Tibial nerve (tissue), 4 donors: ENCODE data around the gene KIF18A. TPM values are rescaled to one million over a fixed set of nuclear protein-coding genes. Genes with fewer than 3 reads are reported as not detected.

Experiments used
- DNase-seq, 2 donors: peaks; one replicate each; pipeline ENCODE4 v3.0.0-alpha.2; 2019; ENCODE audit warnings: low spot score in 2 of 2
- H3K27ac ChIP-seq, 4 donors: fragments of 200-600 bp; sonication (generic) in 3 of 4; one replicate each; pipeline ENCODE4 v1.5.1; 2017 to 2019; ENCODE audit warnings: mild to moderate bottlenecking in 1 of 4
- H3K27me3 ChIP-seq, 2 donors: fragments of 200-600 bp; sonication (generic) in 1 of 2; one replicate each; pipeline versions ENCODE4 v1.5.1 to v1.6.0; 2017 to 2019
- H3K36me3 ChIP-seq, 3 donors: fragments of 200-600 bp; sonication (generic); one replicate each; pipeline ENCODE4 v1.5.1; 2018 to 2019
- H3K4me1 ChIP-seq, 4 donors: fragments of 200-600 bp; sonication (generic) in 3 of 4; one replicate each; pipeline ENCODE4 v1.5.1; 2017 to 2019
- H3K4me3 ChIP-seq, 4 donors: fragments of 200-600 bp; sonication (generic) in 3 of 4; one replicate each; pipeline ENCODE4 v1.5.1; 2017 to 2019; ENCODE audit warnings: mild to moderate bottlenecking in 1 of 4, moderate library complexity in 1 of 4
- H3K9me3 ChIP-seq, 4 donors: fragments of 200-600 bp; sonication (generic) in 3 of 4; one replicate each; pipeline ENCODE4 v1.5.1; 2017 to 2019
- CTCF ChIP-seq, 5 experiments: fragments of 200-600 bp in 3 of 5; fragments of 450-650 bp in 2 of 5; sonication (generic) in 3 of 5; IDR thresholded peaks; one replicate each; pipeline ENCODE4 v1.5.1; 2016 to 2019; ENCODE audit warnings: antibody characterized with exemption in 5 of 5, mild to moderate bottlenecking in 3 of 5, moderate library complexity in 2 of 5
- EP300 ChIP-seq, 2 donors: sonication (generic); formaldehyde crosslinking; IDR thresholded peaks; one replicate each; pipeline ENCODE4 v1.6.1; 2017; ENCODE audit warnings: antibody characterized with exemption in 2 of 2, mild to moderate bottlenecking in 1 of 2
- POLR2A ChIP-seq, 2 donors: fragments of 450-650 bp; IDR thresholded peaks; one replicate each; pipeline ENCODE4 v1.6.1; 2017; ENCODE audit warnings: antibody characterized with exemption in 2 of 2, mild to moderate bottlenecking in 2 of 2, moderate library complexity in 2 of 2
- WGBS, 2 donors: methylation state at CpG; one replicate each; pipeline ENCODE4 v1.1.5; 2018; 5-methylcytosine and 5-hydroxymethylcytosine counted together
- total RNA-seq, 4 donors: library from RNA; depleted of rRNA; stranded (reverse); fragments of >200 nt; gene quantifications; one replicate each; pipeline ENCODE4 v1.1.0, GENCODE V29; 2016

The KIF18A gene
- total RNA-seq, 4 donors from 2014 or later, result 0.22 to 0.63 (median 0.60) TPM; not detected in 1

DNA sequence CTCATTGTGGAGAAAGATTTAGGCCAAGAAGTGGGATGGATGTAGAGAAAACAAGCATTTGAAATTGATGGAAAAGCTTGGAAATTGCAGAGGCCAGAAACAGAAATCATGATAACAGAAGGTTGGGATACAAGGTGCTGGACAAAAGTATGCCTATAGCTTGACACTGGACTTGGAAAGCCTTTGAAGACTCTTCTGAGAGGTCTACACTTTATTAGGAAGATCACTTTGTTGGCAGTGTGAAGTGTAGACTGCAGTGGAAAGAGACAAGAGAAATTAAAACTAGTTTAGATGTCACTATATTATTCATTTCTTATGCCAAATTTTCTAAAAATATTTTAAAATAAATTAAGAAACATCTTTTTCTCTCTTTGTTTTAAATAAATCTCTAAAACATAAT, 59.1 kb downstream of the KIF18A start:
- no peak for TF ChIP-seq CTCF (IDR thresholded peaks at IDR 0.05)
- TF ChIP-seq POLR2A (IDR thresholded peaks at IDR 0.05), result no peak
- TF ChIP-seq EP300 (IDR thresholded peaks at IDR 0.05), result no peak
- H3K27ac ChIP-seq, result no peak overlapping the region
- no peaks in the 10 kb centered on the region for H3K36me3 ChIP-seq
- no peak overlapping the region for H3K4me3 ChIP-seq
- no peak for DNase-seq
- no peaks in the 10 kb centered on the region for H3K4me1 ChIP-seq
- H3K27me3 ChIP-seq, result no peaks in the 10 kb centered on the region
- H3K9me3 ChIP-seq, result no peaks in the 10 kb centered on the region

GRCh38 chr11:28043930-28044709, 63.8 kb downstream of the KIF18A start:
- TF ChIP-seq CTCF (IDR thresholded peaks at IDR 0.05) (no peak), EP300 (IDR thresholded peaks at IDR 0.05) (no peak), POLR2A (IDR thresholded peaks at IDR 0.05) (no peak)
- Histone ChIP-seq H3K4me3 (no peak overlapping the region), H3K36me3 (no peaks in the 10 kb centered on the region), H3K4me1 (no peaks in the 10 kb centered on the region), H3K27me3 (no peaks in the 10 kb centered on the region), H3K9me3 (no peaks in the 10 kb centered on the region), H3K27ac (no peak overlapping the region)
- no peak for DNase-seq
- 48% methylated on average over 3 of the region's 3 CpGs for WGBS, 2 donors

DNA sequence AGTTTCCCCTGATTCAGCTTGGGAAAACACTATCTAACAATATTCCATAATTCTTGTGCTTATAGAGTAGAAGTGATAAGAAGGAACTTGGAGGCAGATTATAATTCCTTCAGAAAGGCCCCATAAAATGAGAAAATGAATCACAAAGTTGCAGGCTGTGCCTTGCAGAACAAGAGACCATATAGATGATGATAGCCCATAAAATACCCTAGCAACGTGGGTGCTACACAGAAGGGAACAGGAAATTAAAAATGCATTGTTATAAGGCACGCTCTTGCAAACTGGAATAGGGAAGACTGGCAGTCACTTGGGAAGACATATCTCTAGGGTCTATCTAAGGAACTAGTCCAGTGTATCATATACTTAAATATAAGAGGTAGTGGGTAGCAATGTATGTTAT, 67.6 kb downstream of the KIF18A start:
- TF ChIP-seq EP300 (IDR thresholded peaks at IDR 0.05) (no peak), CTCF (IDR thresholded peaks at IDR 0.05) (no peak), POLR2A (IDR thresholded peaks at IDR 0.05) (no peak)
- Histone ChIP-seq H3K4me1 (no peaks in the 10 kb centered on the region), H3K4me3 (no peak overlapping the region), H3K9me3 (no peaks in the 10 kb centered on the region), H3K36me3 (no peaks in the 10 kb centered on the region), H3K27me3 (no peaks in the 10 kb centered on the region), H3K27ac (no peak overlapping the region)
- 76 to 81% methylated on average over 2 of the region's 2 CpGs for WGBS, 2 donors
- no peak for DNase-seq

DNA sequence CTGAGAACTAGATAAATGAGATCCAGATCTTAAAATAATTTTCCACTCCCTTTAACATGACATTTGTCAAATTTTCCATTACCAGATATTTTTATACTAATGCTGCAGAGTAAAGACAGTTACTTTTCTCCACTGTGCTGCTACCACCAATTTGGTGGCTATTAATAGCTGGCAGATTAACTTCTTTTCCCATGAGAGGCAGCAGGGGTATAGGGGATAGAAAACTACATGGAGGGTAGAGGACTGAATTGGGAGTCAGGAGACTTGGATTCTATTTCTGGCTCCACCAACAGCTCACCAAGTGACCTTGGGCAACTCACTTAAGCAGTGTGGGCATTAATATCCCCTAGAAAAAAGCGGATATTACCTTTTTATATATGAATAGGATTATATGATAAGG, 69.2 kb downstream of the KIF18A start:
- no peaks in the 10 kb centered on the region for H3K36me3 ChIP-seq
- H3K4me3 ChIP-seq, result no peak overlapping the region
- H3K9me3 ChIP-seq, result no peaks in the 10 kb centered on the region
- WGBS, 2 donors, result 83 to 86% methylated on average over 1 of the region's 1 CpG
- H3K27me3 ChIP-seq, result no peaks in the 10 kb centered on the region
- H3K27ac ChIP-seq, result no peak overlapping the region
- DNase-seq, result no peak
- no peaks in the 10 kb centered on the region for H3K4me1 ChIP-seq
- TF ChIP-seq POLR2A (IDR thresholded peaks at IDR 0.05) (no peak), CTCF (IDR thresholded peaks at IDR 0.05) (no peak), EP300 (IDR thresholded peaks at IDR 0.05) (no peak)

- Histone ChIP-seq H3K9me3 (no peaks in the 10 kb centered on the region), H3K27ac (no peak overlapping the region), H3K4me1 (no peaks in the 10 kb centered on the region), H3K36me3 (no peaks in the 10 kb centered on the region), H3K27me3 (no peaks in the 10 kb centered on the region), H3K4me3 (no peak overlapping the region)
- 88 to 94% methylated on average over 2 of the region's 2 CpGs for WGBS, 2 donors
- TF ChIP-seq CTCF (IDR thresholded peaks at IDR 0.05), result no peak
- TF ChIP-seq POLR2A (IDR thresholded peaks at IDR 0.05), result no peak
- no peak for TF ChIP-seq EP300 (IDR thresholded peaks at IDR 0.05)
- no peak for DNase-seq
Measured at GRCh38 chr11:28026634-28027290, 81.2 kb downstream of the KIF18A start.
